Right ventricle myocardium superior (tissue), 1 donor: ENCODE results near the gene BATF. TPM values are rescaled to one million over a fixed set of nuclear protein-coding genes. Genes with fewer than 3 reads are reported as not detected.

Experiments
- ATAC-seq: fragments of 200-7000 bp; cut with Tn5 transposase; one replicate; pipeline ENCODE4 v1.9.1; 2020; ENCODE audit warnings: mild to moderate bottlenecking; ENCODE audit not compliant: poor library complexity
- DNase-seq: peaks from one replicate; pipeline ENCODE4 v3.0.0-alpha.2; 2020
- intact Hi-C: fragments of 100-400 bp; cut with DNase I; formaldehyde crosslinking; loops from one replicate; pipeline ENCODE4 v1.11.2; 2022
- total RNA-seq: library from RNA; stranded (reverse); fragmentation: NEBNext Ultra II Directional; extraction: Animal tissue kit (Norgen Biotek cat#: 25700); gene quantifications from one replicate; pipeline ENCODE4 v1.2.1, GENCODE V29; 2021
- donor health status: DM: no; HTN: yes; CAD: no; lungs with severe emphysema.

Gene BATF
- total RNA-seq, 1 donor from 2014 or later, result 0.62 TPM

DNA sequence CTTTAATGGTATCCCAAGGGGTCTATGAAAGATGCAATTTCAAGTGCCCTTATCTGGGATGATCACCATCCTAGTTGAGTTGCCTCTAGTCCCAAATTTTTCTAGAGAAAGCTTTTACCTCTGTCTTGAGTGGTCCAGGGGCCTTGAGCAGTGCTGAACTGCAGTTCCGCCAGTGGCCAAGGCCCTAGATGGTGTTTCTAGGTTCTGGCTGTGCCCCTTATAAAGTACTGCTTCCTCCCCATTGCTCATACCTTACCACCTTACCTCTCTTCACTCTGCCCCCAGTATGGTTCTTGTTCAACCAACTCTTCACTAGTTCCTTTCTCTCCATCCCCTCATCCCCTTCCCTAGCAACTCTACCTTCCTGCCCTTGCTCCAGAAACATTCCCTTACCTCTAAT, 3.7 kb downstream of the BATF start:
- no peak for DNase-seq
- ATAC-seq, result no peak
- intact Hi-C loops, result no loop called here

DNA sequence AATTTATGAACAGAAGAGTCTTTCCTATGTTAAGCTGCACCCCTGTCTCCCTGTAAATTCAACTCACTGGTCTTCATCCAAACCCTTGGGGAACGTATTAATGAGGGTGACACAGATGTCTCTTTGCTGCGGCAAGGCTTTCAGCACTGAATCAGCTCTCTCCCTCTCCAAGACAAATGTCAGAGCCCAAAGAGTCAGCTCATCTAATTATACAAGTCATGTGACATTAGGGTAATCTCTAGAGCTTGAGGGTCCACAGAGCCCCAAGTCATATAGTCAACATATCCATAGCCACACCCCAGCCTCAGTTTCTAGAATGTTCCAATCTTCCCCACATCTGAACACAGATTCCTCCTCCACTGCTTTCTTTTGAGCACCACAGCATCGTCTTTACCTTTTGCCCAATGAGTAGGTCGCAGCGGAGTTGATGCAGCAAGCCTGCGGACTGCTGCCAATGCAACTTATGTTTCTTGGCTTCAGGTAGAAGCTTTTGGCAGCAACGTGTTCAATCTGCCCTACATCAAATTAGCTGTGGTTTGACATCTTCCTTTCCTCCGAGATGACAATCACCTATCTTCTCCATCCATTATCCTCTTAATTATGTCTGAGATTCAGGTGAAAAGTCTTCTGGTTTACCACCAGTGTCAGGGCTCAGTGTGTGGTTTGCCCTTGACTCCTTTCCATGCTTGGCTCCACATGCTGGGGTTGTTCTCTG, 5.3 kb downstream of the BATF start:
- intact Hi-C loops, result no loop called here
- ATAC-seq, result no peak
- no peak for DNase-seq

DNA sequence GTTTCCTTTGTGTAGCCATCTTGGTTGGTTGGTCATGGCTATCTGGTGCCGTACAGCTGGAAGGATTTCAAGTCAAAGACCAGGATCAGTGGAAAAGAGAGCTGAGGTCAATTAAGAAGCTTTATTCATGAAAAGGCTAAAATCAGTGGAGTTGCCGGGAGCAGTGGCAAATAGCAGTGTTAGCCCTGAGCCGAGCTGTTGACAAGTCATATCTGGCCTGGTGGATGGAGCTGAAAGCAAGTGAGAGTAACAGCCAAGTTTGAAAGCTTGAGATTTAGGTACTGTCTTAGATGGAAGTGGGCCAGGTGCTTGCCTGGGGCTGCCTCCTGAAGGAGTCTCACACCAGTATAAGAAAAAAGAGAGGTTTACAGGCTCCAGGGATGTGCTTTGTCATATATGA, 9.0 kb downstream of the BATF start:
- DNase-seq (no peak), ATAC-seq (no peak)
- intact Hi-C loops, result no loop called here

DNA sequence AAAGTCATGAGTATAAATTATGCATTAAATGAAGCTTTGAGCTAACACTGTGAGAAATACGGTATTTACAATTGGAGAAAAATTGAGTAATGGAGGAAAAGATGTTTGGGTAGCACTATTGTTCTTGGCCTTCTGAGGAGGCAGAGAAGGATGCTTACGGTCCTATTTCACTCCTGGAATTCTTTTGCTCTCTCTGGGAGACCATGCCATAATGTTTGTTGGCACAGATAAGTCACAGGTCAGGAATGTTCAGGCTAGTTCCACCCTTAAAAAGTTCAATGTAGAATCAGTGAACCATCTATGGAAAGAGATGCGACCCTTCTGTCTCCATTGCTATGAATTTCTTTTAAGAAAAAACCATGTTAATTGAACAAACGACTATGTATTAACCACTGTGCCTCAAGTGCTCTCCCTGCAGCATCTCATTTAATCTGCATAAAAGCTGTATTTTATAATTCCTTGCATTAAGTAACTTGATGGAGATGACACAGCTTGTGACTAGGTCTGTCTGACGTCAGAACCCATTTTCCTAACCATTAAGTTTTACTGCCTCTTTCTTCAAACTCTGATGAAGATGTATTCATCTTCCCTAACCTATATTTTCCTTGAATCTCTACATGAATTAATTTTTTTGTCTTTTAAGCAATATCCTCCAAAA, 9.5 kb downstream of the BATF start:
- ATAC-seq (no peak), DNase-seq (no peak)
- intact Hi-C loops, result no loop called here

DNA sequence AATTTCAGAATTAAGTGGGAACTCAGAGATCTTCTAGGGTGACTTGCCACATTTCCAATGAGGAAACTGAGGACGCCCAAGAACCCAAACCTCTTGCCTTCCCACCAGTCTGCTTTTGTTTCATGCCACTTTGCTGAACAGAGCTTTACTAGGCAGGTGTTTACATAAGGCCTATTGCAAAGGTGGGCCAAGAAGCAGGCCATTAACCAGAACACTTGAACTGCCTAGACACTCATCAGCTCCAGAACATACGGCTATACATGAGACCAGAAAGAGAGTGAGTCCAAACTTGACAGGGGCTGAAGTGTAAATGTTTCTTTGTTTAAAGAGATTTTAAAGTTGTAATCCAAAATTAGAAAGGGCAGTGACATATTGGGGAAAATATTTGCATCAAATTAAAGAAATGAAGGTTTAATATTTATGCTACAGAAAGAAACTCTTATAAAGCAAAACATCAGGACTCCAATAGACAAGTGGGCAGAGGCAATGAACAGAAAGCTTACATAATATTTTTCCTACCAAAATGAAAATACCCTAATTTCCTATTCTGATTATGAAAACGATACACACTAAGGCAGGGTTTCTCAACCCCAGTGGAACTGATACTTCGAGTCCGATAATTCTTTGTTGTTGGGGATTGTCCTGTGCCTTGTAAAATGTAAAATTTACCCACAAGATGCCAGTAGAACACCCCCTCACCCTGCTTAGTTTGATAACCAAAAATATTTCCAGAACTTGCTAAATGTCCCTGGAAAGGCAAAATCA, 11.7 kb downstream of the BATF start:
- DNase-seq (no peak), ATAC-seq (no peak)
- intact Hi-C loops, result no loop called here

DNA sequence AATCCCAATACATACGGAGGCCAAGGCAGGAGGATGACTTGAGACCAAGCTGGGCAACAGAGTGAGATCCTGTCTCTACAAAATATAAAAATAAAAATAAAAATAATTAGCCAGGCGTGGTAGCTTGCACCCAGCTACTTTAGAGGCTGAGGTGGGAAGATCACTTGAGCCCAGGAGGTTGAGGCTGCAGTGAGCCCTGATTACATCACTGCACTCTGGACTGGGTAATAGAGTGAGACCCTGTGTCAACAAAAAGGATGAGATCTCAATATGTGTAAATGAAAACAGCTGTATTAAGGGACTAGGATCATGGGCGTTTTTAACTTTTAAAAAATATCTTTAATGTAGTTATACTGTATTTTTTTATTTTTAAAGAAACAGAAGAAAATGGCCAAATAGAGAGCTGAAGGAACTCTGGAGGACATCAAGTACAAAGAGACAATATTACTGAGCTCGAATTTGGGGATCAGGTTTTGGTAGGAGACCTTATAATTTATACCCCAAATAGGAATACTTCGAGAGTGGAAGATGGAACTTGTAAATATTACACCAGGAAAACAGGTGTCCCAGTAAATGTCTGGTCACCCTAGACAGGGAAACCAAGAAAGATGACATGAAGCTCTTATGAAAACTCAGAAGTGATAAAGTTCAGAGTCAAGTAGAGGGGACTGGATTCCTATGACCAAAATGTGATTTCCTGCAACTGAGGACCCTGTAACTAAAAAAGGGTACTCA, 13.1 kb downstream of the BATF start:
- intact Hi-C loops, result no loop called here
- DNase-seq, result no peak

DNA sequence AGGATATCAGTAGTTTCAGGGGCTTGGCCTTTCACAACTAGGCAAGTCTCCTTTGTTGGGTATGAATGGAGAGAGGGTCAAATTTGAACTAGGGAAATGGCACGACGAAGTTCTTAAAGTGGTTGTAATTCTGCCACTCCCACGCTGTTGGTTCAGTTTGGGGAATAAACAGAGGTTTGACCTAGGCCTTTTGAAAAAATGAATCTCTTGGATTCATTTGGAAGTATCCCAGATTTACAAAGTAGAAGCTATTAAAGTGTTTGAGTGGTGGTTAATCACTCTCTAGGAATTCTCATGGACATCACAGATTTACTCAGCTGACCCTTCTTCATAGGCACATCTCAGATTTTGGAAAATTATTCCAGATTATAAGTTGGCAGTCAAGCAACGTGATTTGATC, 14.8 kb downstream of the BATF start:
- ATAC-seq (no peak), DNase-seq (no peak)
- intact Hi-C loops, result no loop called here

More for the DNA sequence above, 13.1 kb downstream of the BATF start:
- ATAC-seq, result no peak

DNA sequence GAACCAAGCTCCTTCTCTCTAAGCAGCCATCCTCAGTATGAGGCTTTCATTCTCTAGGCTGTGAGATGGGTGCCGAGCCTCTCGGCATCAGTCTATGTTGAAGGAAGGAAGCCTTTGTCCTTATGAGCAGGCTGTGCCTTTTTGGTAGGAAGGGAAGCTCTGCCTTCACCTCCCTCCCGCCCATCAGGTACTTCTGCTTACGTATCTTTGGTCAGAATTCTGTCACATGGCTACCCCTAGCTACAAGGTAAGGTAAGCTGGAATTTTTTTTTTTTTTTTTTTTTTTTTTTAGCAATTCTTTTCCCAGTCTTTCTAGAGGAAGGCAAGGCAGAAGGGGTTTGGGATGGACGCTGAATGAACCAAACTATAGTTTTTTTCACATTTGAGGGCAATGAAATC, 16.9 kb downstream of the BATF start:
- DNase-seq (no peak), ATAC-seq (no peak)
- intact Hi-C loops, result no loop called here

DNA sequence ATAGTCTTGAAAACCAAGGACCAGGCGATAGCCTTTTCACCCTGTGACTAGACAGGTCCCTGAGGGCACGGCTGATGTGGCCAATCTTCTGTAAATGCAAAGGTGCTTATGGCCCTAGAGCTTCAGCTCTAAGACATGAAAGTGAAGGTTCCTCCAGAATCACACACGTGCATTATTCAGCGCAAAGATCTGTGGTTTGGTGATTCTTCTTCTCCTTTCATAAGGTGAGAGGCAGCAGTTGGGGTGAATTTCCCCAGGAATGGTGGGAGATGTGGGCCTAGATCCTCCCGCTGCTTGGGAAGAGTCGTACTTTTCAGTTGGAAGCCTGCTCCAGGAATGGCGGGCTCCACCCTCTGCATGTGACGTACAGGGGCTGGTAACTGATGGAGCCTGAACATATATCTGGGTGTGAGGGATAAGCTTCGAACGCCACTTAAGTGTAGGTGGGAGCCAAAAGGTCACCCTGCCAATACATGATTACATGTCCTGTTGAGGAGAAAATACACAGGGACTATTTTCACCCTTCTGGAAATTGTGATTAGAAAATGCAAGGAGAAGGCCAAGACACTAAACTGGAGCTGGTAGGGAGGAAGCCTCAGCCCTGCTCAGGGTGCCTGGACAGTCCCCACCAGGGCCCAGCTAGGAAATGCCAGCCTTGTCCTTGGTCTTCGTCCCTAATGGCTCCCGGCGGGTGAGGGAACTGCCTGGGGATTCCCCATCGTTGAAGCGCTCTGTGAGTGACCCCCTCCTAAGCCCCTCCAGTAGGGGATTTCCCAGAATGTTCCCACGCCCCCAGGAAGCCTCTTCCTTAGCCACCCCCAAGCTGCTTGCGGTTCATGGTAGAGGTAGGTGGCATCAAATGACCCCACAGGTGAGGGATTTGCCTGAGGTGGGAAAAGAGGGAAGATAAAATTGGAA, 17.6 kb downstream of the BATF start:
- intact Hi-C loops, result no loop called here
- DNase-seq (no peak), ATAC-seq (no peak)

DNA sequence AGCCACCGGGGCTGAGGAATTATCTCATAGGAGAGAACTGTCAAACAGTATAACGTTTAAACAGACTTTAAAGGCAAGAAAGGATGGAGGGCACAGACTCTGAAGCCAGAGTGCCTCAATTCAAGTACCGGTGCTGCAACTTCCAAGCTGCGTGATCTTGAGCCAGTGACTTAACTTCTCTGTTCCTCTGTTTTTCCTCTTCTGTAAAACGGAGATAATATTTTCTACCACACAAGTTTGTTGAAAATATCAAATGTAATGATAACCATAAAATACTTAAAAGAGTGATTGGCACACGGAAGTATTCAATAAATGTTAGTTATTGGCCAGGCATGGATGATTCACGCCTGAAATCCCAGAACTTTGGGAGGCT, 18.2 kb downstream of the BATF start:
- ATAC-seq (no peak), DNase-seq (no peak)
- intact Hi-C loops, result no loop called here

DNA sequence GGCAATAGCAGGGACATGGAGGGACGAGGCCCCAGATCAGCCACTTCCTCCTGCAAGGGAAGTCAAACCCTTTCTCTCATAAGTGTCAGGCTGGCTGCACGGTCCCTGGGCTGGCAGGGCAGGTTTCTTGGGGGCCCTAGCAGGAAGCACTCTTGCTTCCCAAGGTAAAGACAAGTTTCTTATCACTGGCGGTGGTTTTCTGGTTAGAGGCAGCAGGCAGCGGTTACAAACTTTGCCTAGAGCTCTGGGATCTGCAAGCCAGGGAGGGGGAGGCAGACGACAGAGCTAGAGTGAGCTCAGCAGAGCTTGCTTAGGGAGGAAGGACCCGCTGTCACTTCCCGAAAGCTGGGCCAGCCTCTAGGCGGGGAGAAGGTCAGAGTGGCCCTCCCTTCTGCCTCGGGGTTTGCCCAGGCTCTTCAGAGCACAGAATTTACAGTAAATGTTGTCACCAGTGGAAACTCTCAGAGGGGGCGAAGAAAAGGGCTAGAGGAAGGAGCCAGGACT, 20.4 kb downstream of the BATF start:
- ATAC-seq (peak; percentile 83), DNase-seq (peak; percentile 82)
- intact Hi-C loops, result no loop called here

DNA sequence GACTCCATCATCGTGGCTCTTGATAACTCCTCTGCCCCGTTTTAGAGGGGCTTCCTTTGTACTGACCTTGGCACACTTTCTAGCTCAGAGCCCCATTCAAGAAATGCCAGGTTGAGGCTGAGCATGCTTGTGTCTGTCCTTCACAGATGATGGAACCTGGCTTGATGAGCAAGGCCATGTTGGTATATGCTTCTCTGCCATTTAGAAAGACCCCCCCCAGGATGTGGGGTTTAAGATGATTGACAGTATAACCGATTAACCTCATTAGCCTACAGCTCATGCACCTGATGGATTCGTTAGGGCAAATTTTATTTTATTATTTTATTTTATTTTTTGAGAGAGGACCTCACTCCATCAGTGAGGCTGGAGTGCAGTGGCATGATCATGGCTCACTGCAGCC, 21.0 kb downstream of the BATF start:
- ATAC-seq (no peak), DNase-seq (no peak)
- intact Hi-C loops, result no loop called here

DNA sequence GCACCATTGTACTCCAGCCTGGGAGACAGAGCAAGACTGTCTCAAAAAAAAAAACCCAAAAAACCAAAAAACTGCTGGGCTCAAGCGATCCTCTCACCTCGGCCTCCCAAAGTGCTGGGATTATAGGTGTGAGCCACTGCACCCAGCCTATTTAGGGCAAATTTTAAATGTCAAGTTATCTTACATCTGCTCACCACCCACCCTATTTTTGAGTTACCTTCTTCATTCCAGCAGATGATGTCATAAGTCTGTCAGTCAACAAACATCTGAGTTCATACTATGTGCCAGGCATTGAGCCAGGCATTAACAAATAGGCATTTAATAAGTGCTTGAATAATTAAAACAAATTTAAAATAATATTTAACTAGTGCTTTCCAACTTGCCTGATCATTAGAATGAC, 21.5 kb downstream of the BATF start:
- intact Hi-C loops, result no loop called here
- DNase-seq (no peak), ATAC-seq (no peak)

DNA sequence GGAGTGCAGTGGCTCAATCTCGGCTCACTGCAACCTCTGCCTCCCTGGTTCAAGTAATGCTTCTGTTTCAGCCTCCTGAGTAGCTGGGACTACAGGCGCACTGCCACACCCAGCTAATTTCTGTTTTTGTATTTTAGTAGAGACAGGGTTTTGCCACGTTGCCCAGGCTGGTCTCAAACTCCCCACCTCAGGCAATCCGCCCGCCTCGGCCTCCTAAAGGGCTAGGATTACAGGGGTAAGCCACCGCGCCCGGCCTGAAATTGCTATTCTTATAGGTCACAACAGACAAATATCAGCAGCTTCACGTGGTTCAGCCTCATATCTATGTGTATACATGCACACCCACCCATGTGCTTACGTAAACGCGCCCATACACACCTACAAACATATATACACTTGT, 23.6 kb downstream of the BATF start:
- intact Hi-C loops, result no loop called here
- DNase-seq, result no peak
- no peak for ATAC-seq

DNA sequence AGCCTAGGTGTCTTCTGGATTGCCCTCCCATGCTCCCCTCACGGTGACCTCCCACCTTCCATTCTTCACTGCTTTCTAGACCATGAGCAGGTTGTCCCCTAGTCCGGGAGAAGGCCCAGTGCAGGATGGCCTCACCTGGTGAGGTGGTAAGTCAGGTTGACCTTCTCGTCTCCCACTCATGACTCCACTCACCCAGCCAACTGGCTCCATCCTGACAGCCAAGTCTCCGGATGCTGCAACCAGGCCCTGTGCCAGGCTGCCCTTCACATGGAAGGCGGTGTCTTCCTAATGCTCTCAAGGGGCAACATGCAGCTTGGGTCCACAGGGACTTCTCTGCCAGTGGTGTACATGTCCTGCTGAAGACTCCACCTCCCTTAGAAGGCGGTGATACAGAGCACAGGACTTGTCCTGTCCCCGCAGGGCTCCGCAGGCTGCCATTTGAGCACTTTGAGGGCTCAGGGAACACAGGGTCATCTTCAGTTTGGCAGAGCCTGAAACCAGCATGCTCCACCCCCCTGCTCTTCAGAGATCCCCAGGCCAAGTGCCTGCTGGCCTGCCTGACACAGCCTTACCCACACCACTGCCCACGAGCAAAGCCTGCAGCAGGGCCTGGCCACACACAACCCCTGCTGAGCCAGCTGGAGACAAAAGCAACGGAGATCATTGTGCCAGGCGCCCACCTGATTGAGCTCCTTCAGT, 25.4 kb downstream of the BATF start:
- intact Hi-C loops, result no loop called here
- DNase-seq (no peak), ATAC-seq (peak; percentile 38)

DNA sequence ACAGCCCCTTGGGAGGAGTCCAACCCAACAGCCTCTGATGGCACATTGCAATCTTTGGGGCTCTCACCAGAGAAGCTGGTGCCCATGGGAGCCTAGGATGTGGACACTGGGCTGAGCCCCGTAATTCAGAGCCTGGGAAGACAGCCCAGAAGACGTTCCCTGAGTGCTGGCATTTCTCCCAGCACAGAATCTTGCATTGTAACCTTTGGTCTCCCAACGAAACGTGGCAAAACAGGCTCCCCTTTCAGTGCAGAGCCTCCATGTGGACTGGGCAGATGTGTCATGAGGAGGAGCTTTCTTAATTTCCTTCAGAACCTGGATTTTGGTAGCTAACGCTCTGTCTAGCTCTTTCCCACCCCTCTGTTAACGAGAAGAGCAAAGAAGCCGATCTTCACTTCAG, 26.3 kb downstream of the BATF start:
- DNase-seq, result no peak
- ATAC-seq, result no peak
- intact Hi-C loops, result no loop called here

DNA sequence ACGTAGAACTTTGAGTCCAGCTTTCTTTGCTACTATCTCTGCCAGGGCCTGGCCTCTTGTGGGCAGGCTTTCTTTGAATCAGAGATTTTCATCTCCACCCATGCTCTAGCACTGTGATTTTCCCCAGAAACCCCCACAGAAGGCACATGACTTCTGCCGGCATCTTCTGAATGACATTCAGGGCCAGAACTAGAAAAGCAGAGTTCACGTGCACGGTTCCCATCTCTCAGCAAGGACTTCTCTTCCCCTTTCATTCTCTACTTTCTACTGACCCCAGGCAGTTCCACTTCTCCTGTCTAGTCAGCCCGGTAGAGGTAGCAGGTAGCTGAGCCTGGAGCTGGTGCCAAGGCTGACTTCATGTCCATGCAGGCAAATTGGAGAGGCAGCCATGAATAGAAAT, 26.9 kb downstream of the BATF start:
- ATAC-seq, result no peak
- intact Hi-C loops, result no loop called here
- DNase-seq, result no peak

DNA sequence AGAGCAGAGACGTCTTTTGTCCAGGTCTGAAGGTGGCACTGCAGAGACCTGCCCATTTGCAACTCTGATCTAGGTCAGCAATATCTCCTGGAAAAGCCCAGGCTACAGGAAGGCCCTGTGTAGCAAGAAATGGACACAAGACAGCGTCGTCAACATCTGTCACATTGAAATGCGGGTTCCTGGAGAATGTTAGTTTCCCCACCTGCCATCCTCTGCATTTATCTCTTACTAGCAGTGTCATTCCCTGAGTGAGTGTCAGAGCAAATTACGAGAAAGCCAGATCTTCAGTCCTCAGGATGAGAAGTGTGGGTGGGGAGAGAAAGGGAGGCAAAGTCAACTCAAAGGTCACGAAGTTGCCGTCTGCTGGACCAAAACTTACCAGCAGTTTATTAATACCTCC, 28.8 kb downstream of the BATF start:
- no peak for DNase-seq
- ATAC-seq, result no peak
- intact Hi-C loops, result no loop called here
